Measurements from ENCODE around the gene CTRB1.

The CTRB1 gene

GRCh38 chr16:75252946-75253911, 34.4 kb downstream of the CTRB1 start:
- DNase-seq (ENCODE audit: low read depth in 2 of 2, low spot score in 1 of 2): no peak

DNA sequence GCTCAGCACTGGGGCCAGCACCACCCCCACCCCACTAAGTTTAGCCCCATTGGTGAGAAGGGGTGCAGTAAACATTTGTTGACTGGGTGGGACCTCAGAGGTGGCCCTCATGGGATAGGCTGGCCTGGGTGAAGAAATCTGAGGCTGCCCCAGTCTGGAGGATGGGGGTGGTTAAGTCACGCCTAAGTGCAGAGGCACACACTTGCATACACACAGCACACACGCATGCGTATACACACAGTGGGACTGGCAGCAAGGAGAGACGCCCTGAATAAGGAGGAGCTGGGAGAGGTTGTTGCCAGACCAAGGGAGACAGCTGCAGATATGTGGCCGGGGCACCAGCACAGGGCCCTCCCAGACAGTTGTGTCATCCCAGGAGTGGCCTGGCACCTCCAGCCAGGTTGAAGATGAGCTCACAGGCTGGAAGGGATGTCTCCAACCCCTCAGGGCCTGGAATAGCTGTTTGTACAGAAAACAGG, 35.6 kb downstream of the CTRB1 start:
- DNase-seq (ENCODE audit: low read depth in 2 of 2, low spot score in 1 of 2): no peak

DNA sequence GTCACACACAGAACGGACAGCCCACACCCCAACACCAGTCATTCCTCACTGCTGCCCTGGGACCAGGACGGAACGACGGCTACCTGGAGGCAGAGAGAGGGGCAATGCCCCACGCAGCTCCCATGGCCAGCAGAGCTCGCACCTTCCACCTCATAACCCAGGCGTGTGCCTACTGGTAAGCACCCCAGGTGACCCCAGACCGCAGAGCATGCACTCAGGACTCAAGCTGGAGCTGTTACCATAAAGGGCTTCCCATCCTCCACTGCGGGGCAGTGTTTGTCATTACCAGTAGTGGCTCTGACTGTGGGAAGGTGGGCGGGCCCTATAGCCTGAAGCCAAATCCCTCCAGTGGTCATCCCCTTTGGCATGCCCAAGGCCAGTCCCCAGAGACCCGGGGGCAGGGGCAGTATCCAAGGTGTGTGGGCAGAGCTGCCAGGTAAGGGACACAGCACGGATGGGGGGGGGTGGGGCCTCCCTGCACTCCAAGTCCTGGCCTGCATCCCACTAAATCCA, 37.3 kb downstream of the CTRB1 start:
- no peak for DNase-seq (ENCODE audit: low read depth in 2 of 2, low spot score in 1 of 2)

DNA sequence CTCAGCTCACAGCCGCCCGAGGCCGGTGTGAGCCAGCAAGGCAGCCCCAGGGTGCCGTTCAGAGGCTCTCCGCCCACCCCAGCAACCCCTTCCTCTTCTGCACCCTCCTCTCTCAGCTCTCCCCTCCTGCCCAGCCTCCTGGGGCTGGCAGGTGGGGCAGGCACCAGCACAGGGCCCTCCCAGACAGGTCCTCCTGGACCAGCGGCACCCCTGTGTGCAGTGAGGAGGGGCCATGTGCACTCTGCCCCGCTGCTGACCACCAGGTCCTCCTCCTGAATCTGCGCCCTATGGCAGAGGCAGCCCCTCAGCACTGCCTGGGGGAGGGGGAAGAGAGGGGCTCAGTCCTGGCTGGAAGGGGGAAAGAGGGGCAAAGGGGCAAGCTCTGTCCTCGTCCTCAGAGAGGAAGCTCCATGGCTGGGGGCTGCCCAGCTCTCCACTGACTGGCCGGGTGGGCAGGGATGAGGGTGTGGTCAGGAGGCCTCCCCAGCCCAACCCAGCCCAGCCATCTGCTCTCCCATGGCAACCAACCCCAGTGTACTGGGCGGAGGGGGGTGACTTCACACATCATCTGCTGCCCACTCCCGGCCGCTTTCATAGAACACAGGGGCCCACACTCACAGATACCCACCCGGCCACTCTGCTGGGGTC, 38.0 kb downstream of the CTRB1 start:
- DNase-seq (ENCODE audit: low read depth in 2 of 2, low spot score in 1 of 2): no peak

DNA sequence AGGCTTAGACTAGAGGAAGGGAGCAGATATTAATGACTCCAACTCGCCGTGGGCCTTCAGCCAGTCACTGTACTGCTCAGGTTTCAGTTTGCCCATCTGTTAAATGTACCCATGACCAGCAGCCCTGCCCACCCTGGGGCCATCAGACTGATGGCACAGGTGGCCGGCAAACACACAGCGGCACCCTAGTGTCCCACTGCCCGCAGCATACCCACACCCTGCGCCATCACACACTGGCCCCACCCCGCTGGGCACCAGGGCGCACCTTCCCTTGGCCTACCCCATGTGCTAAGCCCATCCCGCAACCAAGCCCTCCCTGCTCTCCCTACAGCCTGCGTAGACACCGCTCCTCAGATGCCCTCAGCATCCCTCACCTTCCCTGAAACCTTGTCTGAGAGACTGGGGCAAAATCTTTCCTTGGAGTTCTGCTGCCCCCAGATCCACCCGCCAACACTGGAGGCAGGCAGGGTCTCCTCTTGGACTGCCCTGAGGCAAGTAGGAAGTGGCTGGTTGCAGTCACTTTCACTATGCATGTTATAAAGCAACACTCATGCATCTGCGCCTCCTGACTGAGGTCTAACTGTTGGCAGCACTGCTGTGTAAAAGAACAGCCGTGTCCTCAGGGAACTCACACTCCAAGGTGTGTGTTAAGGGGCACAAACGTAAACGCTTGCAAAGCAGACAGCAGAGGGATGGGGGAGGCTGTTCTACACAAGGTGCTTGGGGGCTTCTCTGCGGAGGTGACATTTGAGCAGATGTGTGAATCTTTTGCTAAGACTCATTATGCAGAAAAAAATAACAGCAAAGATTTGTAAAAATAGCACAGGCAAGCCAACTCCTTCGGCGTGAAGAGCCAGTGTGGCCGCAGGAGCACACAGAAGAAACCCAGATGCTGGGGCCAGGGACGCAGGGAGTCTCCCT, 39.4 kb downstream of the CTRB1 start:
- no peak for DNase-seq (ENCODE audit: low read depth in 2 of 2, low spot score in 1 of 2)

- DNase-seq (ENCODE audit: low read depth in 2 of 2, low spot score in 1 of 2): no peak
Observed at GRCh38 chr16:75258807-75259141, 40.0 kb downstream of the CTRB1 start.

DNA sequence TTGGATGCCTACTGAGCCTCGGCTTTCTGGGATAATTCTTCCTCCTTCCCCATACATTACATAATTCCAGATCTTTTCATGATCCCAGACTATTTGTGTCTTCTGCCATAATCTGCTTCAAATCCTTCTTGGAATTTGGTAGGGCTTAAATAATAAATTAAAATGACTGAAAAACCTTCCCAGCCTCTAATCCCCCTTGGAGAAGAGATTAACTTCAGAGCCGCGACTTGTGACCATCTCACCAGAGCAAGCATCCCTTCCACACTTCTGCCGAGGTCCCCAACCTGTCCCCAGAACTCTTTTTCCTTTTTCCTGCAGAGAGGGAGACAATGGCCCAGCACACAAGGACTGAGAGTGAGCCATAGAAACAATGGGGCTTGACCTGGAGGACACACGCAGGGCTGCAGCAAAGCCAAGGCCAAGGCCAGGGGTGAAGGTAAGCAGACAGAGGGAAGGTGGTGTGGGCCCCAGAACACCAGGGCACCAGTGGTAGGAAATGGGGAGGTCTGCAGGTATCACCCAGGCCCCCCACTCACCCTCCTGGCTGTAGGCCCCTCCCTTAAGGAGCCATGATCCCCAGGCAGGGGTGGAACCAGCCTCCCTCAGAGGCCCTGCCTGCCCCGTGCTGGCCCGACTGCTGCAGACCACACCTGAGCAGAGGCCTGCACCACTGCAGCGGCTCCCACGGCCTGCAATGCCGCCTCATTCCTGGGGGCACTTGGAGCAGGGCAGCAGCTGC, 42.2 kb downstream of the CTRB1 start:
- DNase-seq (ENCODE audit: low read depth in 2 of 2, low spot score in 1 of 2): no peak

GRCh38 chr16:75261590-75262078, 42.8 kb downstream of the CTRB1 start:
- no peak for DNase-seq (ENCODE audit: low read depth in 2 of 2, low spot score in 1 of 2)

- no peak for DNase-seq (ENCODE audit: low read depth in 2 of 2, low spot score in 1 of 2)
Observed at GRCh38 chr16:75262104-75262799, 43.5 kb downstream of the CTRB1 start.

GRCh38 chr16:75262800-75263127, 44.0 kb downstream of the CTRB1 start:
- no peak for DNase-seq (ENCODE audit: low read depth in 2 of 2, low spot score in 1 of 2)

DNA sequence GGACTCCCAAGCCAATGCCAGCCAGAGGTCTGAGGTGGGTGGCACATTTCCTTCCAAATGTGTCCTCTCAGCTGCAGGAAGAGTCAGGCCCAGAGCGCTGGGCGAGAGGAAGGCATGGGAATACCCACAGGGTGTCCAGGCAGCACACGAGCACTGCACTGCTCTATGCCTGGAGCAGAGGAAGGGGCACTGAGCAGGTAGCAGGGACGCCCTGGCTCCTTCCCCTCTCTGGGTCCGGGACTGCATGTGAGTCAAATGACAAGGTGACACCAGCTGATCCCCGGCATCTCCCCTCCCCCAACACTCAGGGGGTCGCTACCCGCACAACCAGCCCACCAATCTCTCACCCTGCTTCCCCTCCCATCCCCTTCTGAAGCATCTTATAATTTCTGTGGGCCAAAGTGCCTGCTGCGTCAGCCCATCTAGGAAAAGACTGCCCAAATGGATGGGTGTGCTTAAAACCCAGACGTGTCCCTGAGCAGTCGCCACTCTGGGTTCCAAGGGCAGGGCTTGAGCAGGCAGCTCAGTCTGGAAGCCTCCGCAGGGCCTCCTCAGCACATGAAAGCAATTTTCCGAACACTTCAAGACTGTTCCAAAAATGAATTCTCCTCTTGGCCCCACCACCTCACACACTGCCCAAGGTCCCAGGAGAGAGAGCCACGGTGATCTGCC, 44.6 kb downstream of the CTRB1 start:
- no peak for DNase-seq (ENCODE audit: low read depth in 2 of 2, low spot score in 1 of 2)

DNA sequence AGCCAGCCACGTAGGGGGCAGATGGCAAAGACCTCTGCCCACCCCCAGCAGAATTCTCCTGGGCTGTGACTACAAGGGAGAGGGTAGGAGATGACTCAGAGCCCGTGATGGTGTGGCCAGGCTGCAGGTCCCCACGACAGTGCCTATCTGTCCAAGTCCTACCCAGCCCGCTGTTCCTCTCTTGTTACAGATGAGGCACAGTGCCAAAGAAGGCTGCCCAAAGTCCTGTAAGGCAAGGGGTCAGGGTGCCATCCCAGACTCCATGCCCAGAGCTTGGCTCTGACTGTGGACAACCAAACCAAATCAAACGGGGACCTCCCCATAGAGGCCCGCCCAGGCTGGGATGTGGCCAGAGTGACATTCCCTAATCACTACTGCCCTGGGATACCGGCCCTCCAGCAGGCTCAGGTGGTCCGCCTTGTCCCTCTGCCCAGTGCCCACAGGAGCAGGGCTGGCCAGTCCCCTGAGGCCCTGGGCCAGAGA, 45.2 kb downstream of the CTRB1 start:
- DNase-seq (ENCODE audit: low read depth in 2 of 2, low spot score in 1 of 2): no peak

GRCh38 chr16:75264457-75264998, 45.7 kb downstream of the CTRB1 start:
- DNase-seq (ENCODE audit: low read depth in 2 of 2, low spot score in 1 of 2): no peak

DNA sequence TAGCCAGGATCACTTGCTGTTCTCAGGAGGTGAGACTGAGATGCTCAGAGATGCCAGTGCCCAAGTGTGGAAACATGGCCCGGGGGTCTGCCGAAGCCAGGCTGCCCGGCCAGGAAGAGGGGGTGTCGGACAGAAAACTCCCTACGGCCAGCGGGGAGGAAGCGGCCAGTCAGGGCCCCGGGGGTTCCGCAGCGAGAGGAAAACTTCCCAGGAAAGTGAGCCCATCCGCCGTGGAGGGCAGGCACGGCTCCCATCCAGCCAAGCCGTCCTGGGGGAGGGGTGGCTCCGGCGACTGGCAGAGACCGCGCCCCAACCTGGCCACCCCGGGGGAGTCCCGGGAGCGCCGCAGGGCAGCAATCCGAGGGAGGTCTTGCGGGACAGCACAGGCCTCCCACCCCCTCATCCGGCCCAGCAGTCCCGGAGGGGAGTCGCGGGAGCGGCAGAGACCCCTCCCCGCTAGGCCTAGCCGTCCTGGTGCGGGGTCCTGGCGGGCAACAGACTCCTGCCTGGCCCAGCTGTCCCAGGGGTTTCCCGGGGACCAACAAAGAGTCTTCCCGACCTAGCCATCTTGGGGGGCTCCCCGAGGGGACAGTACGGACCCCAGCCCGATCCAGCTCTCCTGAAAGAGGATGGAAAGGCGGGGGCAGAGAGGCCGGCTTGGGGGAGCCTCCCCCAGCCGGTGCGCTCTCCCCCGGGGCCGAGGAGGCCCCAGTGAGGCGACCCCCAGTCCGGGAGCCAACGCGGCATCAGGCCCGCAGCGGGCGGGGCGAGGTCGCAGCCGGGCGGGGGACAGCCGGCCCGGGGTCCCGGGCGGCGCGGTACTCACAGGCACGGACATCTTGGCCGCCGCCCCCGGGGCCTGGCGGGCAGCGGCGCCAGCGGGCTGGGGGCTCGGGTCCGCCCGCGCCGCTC, 46.5 kb downstream of the CTRB1 start:
- DNase-seq (ENCODE audit: low read depth in 2 of 2, low spot score in 1 of 2): no peak

- DNase-seq (ENCODE audit: low read depth in 2 of 2, low spot score in 1 of 2): no peak
Observed at GRCh38 chr16:75265911-75266701, 47.3 kb downstream of the CTRB1 start.

GRCh38 chr16:75266738-75267630, 48.2 kb downstream of the CTRB1 start:
- DNase-seq (ENCODE audit: low read depth in 2 of 2, low spot score in 1 of 2): no peak

Measured in stimulated activated CD8-positive, alpha-beta memory T cell treated with anti-CD3 and anti-CD28 coated beads, Interleukin-4, amount 100 ng/mL, for 4 hours (primary cell).